BJ (cell line): Measurements from ENCODE around the gene HIGD1B. TPM values are rescaled to one million over a fixed set of nuclear protein-coding genes. Genes with fewer than 3 reads are reported as not detected.

ENCODE experiments used
- CTCF ChIA-PET: fragments of 350-600 bp; formaldehyde crosslinking; extraction: SDS; loops from one replicate; lab custom pipeline; 2021; ENCODE audit warnings: antibody characterized with exemption, inconsistent platforms; lab: Yijun Ruan, JAX
- POLR2A ChIA-PET: fragments of 300-600 bp; sonication (Branson Sonifier 250); formaldehyde crosslinking; extraction: SDS; loops from one replicate; lab custom pipeline; 2021; ENCODE audit warnings: antibody characterized with exemption; lab: Charles Lee
- DNase-seq: peaks from one replicate; pipeline ENCODE4 v3.0.0-alpha.2; 2011; ENCODE audit warnings: low read depth
- H3K27me3 ChIP-seq: 2 replicates; pipeline ENCODE4 v1.6.0; 2011; ENCODE audit warnings: low read length; ENCODE audit not compliant: control insufficient read depth, insufficient read depth
- H3K36me3 ChIP-seq: 2 replicates; pipeline ENCODE4 v1.5.1; 2011; ENCODE audit warnings: low read length; ENCODE audit not compliant: control insufficient read depth, insufficient read depth
- H3K4me3 ChIP-seq: 2 replicates; pipeline ENCODE4 v1.5.1; 2011; ENCODE audit warnings: low read depth, mild to moderate bottlenecking, control low read depth, low read length
- CTCF ChIP-seq: IDR thresholded peaks from 2 replicates; pipeline ENCODE4 v1.5.1; 2011; ENCODE audit warnings: low read depth, mild to moderate bottlenecking, control low read depth, inconsistent platforms, low read length, moderate library complexity; ENCODE audit not compliant: insufficient read depth
- polyA plus RNA-seq: library from polyadenylated mRNA; depleted of rRNA; stranded (reverse); fragments of >200 nt; gene quantifications from 2 replicates; pipeline ENCODE4 v1.2.3, GENCODE V29; 2011

Gene HIGD1B
- polyA plus RNA-seq, 1 experiment: not detected

GRCh38 chr17:44887016-44887415 is 39.3 kb downstream of the HIGD1B start:
- no peaks in the 10 kb centered on the region for H3K27me3 ChIP-seq
- ChIA-PET CTCF (interaction anchor here (1.7 to 1.9 kb wide), 2 partner anchors 8 to 108 kb away, joined by 5 to 6 read pairs; no protein-coding TSS in a partner anchor), POLR2A (no interaction called here)
- H3K36me3 ChIP-seq: peaks cover 16% of the 10 kb centered on the region
- H3K4me3 ChIP-seq: no peak overlapping the region
- no peak for TF ChIP-seq CTCF
- DNase-seq: no peak

- no peak for DNase-seq
- ChIA-PET CTCF (interaction anchor here (1.0 to 1.9 kb wide), 4 partner anchors 10 to 110 kb away, joined by 3 to 6 read pairs (median 4); partner anchors contain the start of gene EFTUD2), POLR2A (no interaction called here)
- no peak for TF ChIP-seq CTCF
- H3K36me3 ChIP-seq: peaks cover 14% of the 10 kb centered on the region
- no peaks in the 10 kb centered on the region for H3K27me3 ChIP-seq
- no peak overlapping the region for H3K4me3 ChIP-seq
These were observed 40.6 kb downstream of the HIGD1B start for GRCh38 chr17:44887971-44888954.

- TF ChIP-seq CTCF: no peak
- ChIA-PET POLR2A (no interaction called here), CTCF (interaction anchor here (1.8 kb wide), 1 partner anchor 115 kb away, joined by 4 read pairs; no protein-coding TSS in a partner anchor)
- DNase-seq: no peak
- Histone ChIP-seq H3K27me3 (no peaks in the 10 kb centered on the region), H3K4me3 (no peak overlapping the region), H3K36me3 (peaks cover 10% of the 10 kb centered on the region)
These were observed 41.3 kb downstream of the HIGD1B start for GRCh38 chr17:44889003-44889402.

- no peak overlapping the region for H3K4me3 ChIP-seq
- H3K27me3 ChIP-seq: no peaks in the 10 kb centered on the region
- POLR2A ChIA-PET: no interaction called here
- CTCF ChIA-PET: interaction anchor here (1.3 to 5.9 kb wide), 5 partner anchors 13 to 130 kb away, joined by 4 to 23 read pairs (median 6); no protein-coding TSS in a partner anchor
- DNase-seq: no peak
- no peak for TF ChIP-seq CTCF
- H3K36me3 ChIP-seq: peaks cover 3% of the 10 kb centered on the region
These were observed 44.6 kb downstream of the HIGD1B start for GRCh38 chr17:44892250-44892649.

GRCh38 chr17:44894642-44895041 is 47.0 kb downstream of the HIGD1B start:
- Histone ChIP-seq H3K36me3 (peaks cover 3% of the 10 kb centered on the region), H3K4me3 (no peak overlapping the region), H3K27me3 (no peaks in the 10 kb centered on the region)
- ChIA-PET POLR2A (interaction anchor here (0.8 kb wide), 1 partner anchor 118 kb away, joined by 4 read pairs; no protein-coding TSS in a partner anchor), CTCF (interaction anchor here (0.8 to 5.9 kb wide), 4 partner anchors 16 to 125 kb away, joined by 3 to 23 read pairs (median 6); no protein-coding TSS in a partner anchor)
- no peak for TF ChIP-seq CTCF
- no peak for DNase-seq
